GM18526 (cell line): ENCODE measurements around the gene S100A9.

Source experiments
- POLR2A ChIP-seq: IDR thresholded peaks from 3 replicates; pipeline ENCODE4 v1.6.1; 2011; ENCODE audit not compliant: insufficient read length; ENCODE audit errors: extremely low read depth

S100A9 gene

DNA sequence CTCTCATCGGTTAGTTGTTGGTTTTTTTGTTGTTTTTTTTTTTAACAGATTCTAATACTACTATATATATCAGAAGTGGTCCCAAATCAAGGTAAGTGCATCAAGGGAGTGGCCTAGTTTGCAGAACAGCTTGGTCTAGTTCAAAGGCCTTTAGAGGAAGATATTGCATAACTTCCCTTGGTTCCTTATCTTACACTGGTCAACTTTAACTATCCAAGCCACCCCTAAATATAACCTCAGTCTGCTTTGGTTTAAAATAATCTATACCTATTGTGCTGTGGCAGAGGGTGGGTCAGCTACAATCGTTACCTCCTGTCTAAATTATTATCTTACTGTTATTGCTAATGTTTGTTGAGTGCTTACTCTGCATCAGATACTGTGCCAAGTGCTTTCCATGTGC lies 10.8 kb downstream of the S100A9 start:
- TF ChIP-seq POLR2A = no peak

DNA sequence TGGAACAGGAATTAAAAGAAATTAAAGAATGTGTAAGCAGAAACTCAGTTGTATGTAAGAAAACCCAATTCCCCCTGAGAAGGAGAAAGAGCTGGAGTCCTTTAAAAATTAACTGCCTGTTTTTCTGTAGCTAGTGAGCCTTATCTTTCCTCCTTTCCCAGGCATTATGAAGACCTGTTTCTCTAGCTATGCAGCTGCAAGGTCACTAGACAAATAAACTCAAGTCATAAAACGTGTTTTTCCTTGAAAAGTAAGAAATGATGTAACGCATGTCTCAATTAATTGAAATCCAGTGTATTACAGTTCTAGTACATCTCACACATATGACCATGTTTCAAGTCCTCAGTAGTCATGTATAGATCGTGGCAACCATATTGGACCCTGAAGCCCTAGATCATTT lies 12.5 kb downstream of the S100A9 start:
- no peak for TF ChIP-seq POLR2A

DNA sequence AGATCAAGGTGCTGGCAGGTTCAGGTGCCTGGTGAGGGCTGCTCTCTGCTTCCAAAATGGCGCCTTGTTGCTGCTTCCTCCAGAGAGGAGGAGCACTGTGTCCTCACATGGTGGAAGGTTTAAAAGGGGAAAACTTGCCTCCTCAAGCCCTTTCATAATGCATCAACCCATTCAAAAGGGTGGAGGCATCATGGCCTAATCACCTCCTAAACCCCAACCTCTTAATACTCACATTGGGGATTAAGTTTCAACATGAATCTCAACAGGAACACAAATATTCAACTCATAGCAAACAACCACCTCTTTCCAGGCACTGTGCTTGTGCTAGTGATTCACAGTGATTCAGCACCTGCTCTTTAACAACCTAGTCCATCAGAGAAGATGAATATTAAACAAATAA lies 13.6 kb downstream of the S100A9 start:
- TF ChIP-seq POLR2A = no peak

DNA sequence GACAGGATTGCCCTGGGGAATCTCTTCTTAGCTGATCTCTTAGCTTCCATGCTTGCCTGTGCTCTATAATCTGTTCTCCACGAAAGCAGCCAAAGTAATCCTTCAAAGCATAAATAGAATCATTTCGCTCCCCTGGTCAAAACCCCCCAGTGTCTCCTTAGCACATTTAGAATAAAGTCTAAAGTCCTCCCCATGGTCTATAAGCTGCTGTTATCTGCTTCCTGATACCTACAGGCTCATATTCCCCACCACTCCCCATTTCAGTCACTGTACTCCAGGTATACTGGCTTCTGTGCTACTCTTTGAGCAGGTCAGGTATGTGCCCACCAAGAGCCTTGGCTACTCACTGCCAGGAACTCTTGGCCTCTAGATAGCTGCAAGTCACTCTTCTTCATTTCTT lies 14.9 kb downstream of the S100A9 start:
- no peak for TF ChIP-seq POLR2A

DNA sequence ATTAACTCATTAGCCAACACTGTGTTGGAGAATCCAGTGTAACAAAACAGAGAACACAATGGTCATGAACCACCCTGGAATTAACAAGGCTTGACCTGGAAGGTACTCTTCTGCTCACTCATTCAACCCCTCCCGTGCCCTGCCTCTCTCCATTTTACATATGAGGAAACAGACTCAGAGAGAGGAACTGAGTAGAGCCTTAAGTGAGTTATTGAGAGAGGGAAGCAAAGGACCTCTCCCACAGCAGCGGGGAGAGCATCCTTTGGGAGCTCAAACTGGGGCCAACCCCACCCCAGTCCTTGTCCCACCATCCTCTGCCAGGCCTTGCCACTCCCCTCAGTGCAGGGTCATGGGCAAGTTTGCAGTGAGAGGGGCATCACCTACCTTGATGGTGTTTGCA lies 16.4 kb downstream of the S100A9 start:
- TF ChIP-seq POLR2A = no peak

DNA sequence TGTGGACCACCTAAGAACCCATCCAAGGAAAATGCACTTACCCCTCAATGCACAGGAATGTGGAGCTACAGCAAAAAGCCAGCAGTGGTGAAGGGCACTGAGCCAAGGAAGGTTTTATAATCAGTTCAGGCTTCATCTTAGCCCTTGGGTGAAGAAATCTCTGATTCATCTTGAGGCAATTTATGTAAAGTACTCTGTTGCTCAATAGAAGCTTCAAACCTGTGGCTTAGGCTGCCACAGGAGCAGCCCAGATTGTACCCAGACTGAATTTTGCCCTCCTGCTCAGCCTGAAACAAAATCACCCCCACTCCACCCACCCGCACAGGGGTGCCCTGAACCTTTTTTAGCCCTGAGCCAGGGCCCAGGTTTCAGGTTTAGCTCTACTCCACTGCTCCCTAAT lies 17.9 kb downstream of the S100A9 start, which contains the start of gene S100A12:
S100A12 (minus strand) TSS at position 111 of the 400 bp plus-strand sequence. CDS start 1,029 bp downstream, outside the sequence.
- TF ChIP-seq POLR2A = no peak

DNA sequence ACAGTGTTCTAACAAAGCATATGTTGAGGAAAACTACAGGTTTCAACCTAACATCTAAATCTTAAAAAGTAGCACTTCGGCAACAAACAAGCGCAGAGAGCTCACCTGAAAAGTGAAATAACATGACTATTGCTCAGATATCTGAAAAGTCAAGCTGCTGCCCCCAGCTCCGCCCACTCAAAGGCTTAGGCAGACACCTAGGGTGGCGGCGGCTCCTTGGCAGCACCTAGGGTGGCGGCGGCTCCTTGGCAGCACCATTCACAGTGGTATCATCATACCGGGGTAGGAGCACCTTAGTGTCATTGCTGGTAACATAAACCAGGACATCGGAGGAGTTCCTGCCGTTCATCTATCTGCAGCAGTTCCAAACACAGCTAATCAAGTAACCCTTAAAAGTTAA lies 21.9 kb downstream of the S100A9 start:
- TF ChIP-seq POLR2A = no peak

DNA sequence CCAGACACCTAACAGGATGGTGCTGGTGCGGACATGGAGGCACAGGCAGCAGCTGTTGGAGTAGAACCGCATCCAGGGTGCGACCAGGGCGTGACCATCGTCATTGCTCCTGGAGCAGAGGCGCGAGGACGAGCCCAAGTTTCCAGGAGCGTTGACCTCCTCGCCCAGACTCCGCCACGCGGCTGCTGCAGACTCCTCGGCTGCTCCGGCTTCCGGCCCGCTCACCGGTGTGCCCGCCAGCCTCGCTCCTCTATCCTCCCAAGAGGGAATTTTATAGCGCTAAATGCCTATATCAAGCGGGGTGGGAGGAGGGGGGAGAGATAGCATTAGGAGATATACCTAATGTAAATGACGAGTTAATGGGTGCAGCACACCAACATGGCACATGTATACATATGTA lies 23.1 kb downstream of the S100A9 start:
- no peak for TF ChIP-seq POLR2A

DNA sequence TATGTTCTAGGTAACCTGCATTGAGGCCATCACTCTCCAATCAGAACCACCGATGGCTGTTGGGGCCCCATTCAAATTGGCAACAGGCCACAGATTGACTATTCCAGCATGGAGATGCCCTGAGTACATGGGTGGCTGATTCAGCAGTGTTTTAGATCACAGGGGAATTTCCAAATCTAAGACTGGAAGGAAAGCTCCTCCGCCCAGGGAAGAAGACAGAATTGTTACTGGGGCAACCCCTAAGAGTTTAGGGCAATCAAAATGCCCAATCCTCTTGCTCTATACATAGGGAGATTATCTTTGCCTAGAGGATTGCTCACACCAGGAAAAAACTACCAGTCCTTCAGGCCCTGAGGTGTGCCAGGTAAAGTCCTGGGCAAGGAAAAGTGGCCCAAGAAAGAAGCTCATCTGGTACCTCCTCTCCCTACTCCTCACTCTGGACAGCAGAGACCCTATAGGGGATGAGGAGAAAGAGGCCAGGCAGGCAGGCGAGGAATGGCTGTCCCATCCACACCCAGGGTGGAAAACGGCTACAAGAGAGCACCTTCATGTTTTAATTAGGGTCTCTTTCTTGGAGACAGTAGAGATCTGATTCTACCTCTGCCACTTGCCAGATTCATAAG lies 27.4 kb downstream of the S100A9 start:
- TF ChIP-seq POLR2A = no peak

DNA sequence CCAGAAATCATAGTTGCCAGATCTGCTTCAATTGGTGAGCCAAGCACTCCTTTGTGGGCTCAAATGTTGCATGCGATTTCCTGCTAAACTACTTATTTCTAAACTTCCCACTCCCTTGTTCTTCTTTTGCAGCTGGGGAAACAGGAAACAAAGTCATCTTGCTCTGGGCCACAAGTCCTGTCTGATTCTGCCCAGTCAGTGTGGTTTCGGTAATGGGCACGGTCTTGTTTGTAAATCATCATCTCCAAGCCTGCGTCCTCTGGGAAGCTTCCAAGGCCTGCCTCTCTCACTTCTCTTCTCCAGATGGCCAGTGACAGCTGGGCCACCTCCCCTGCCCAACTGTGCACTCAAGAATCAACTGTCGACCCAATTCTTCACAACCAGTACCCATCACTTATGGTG lies 28.8 kb downstream of the S100A9 start:
- TF ChIP-seq POLR2A = no peak

DNA sequence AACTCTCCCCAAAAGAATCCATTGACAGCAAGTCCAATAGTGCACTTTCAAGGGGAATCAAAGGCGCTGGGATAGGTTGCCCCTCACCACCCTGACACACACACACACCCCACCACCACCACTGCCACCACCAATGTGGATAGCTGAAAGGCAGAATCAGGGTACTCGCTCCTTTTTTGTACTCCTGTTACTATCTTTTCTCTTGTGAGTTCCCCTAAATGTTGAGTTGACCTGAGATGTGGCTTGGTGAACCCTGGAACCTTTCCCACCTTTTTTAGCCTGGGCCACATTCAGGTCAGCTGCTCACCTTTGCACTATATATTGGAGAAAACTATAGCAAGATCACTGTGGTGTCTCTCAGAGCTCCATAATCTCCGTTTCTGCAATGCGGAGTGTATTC lies 29.3 kb downstream of the S100A9 start:
- TF ChIP-seq POLR2A = no peak

DNA sequence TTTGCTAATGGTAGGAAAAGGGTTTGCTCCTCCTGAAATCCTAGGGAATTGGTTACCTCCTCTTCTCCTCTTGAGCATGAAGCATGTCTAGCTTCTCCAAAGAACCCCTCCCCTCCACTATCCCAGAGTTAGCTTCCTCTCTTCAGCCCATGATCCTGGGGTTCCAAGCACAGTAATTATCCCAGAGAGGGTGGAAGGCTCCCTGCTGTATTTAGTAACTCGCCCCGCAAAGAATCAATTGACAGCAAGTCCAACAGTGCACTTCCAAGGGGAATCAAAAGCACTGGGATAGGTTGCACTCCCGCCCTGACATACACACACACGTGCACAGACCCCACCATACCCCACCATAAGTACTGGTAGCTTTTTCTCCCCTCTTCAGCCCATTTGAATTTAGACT lies 30.1 kb downstream of the S100A9 start:
- TF ChIP-seq POLR2A = no peak

DNA sequence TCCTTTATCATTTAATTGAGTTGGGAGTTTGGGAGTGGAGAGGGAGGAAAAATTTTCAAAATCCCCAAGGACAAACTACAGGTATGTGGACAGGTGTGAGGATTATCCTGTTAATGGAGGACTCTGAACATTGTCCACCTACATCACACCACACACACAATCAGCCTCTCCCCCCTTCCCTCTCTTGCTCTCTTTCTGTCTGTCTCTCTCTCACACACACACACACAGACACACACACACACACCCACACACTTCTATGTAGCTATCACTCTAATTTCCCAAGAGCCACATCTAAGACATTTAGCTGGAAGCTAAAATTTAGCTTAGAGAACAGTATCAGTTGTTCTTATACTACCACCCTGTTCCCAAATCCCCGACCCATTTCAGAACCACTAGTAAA lies 31.7 kb downstream of the S100A9 start:
- TF ChIP-seq POLR2A = no peak

DNA sequence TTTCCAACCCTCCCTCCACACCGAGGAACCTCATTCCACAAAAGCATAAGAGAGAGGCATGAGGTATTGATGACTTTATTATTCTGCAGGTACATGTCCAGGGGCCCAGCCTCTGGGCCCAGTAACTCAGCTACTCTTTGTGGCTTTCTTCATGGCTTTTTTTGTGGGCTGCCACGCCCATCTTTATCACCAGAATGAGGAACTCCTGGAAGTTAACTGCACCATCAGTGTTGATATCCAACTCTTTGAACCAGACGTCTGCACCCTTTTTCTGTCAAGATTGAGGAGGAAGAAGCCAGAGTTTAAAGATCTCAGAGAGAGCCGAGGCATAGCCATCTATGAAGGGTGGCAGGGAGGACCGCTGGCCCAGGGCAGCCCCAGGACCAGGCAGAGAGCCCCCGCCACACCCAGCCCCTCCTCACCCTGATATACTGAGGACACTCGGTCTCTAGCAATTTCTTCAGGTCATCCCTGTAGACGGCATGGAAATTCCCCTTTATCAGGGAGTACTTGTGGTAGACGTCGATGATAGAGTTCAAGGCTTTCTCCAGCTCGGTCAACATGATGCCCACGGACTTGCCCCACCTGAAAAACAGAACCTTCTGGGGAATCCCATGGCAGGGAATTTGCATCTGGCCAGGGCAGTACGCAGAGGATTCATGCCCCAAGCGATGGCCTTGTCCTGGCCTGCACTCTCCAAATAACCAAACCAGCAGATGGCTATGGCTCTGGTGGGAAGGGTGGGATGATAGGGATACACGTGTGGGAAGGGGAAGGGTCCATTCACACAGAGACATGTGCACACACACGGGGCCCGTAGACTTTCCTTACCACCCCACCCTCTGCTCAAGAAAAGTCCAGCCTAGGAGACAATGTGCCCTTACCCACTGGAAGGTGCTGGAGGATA lies 32.6 kb downstream of the S100A9 start:
- no peak for TF ChIP-seq POLR2A

DNA sequence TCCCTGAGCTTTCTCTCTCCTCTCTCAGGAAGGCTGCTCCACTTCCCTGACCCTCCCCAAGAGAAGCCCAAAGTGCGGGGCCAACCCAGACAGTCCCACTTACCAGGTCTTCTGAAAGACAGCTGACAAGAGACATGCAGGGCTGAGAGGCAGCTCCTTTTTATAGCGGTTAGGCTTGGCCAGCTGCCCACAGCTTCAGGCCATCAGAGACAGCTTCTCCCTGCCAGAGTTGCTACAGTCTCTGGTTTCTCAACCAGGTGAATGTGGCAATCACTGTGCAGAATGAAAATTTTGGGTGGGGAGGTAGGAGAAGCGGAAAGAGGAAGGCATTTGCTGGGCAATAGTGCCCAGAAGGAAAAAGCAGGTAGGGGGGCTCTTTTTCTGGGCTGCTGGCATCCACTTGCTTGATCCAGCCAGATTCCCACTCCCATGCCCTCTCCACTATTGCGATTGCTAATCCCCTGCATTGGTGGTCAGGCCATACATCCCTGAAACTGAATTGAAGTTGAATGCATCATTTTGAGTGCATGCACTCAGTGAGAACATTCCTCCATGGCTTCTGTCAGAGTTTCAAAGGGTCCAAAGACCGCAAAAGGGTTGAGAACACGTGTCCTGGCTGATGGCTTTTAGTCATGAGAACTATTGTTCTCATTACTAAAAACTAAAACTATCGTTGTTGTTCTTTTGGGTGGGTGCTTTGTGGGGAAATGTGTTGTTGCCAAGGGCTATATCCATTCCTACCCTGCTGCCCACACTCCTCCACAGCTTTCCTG lies 33.5 kb downstream of the S100A9 start, which contains the start of gene S100A8:
S100A8 (minus strand) TSS at position 136 of the 773 bp plus-strand sequence. CDS start 538 bp downstream, outside the sequence.
- TF ChIP-seq POLR2A = no peak

DNA sequence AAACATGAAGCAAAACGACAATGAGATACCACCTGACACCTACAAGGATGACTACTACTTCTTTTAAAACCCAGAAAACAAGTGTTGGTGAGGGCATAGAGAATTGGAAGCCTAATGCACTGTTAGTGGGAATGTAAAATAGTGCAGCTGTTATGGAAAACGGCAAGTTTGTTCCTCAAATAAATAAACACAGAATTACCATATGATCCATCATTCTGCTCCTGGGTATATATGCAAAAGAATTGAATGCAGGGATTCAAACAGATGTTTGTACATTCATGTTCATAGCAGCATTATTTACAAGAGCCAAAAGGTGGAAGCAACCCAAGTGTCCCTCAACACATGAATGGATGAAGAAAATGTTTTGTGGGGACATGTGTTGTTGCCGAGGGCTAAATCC lies 34.6 kb downstream of the S100A9 start:
- no peak for TF ChIP-seq POLR2A
